Activated naive CD8-positive, alpha-beta T cell treated with anti-CD3 and anti-CD28 coated beads, Interleukin-2, amount 10 ng/mL, durations not matched to agents 7 days and 5 days (primary cell): ENCODE data around the gene CLDN17. TPM values are rescaled to one million over a fixed set of nuclear protein-coding genes. Genes with fewer than 3 reads are reported as not detected.

Experiments used
- ATAC-seq: fragments of 150-1000 bp; cut with Tn5 transposase; one replicate; pipeline ENCODE4 v1.10.0; 2021; ENCODE audit warnings: low read depth, moderate library complexity
- POLR2A ChIA-PET: fragments of 350-600 bp; sonication (Branson Sonifier 250); formaldehyde crosslinking; loops from one replicate; lab custom pipeline; 2021; ENCODE audit warnings: antibody characterized with exemption; lab: Charles Lee
- DNase-seq: peaks from one replicate; pipeline ENCODE4 v3.0.0; 2021
- H3K27ac Mint-ChIP-seq: one replicate; pipeline ENCODE4 v1.8.0; 2022; ENCODE audit warnings: mild to moderate bottlenecking, mixed read lengths
- H3K27me3 Mint-ChIP-seq: one replicate; pipeline ENCODE4 v1.8.0; 2022; ENCODE audit warnings: mild to moderate bottlenecking, moderate library complexity, mixed read lengths
- H3K36me3 Mint-ChIP-seq: one replicate; pipeline ENCODE4 v1.8.0; 2021; ENCODE audit warnings: mild to moderate bottlenecking, mixed read lengths
- H3K4me1 Mint-ChIP-seq: one replicate; pipeline ENCODE4 v1.8.0; 2021; ENCODE audit warnings: mixed read lengths
- H3K4me3 Mint-ChIP-seq: one replicate; pipeline ENCODE4 v1.8.0; 2022; ENCODE audit warnings: mild to moderate bottlenecking, moderate library complexity, mixed read lengths
- H3K9me3 Mint-ChIP-seq: one replicate; pipeline ENCODE4 v1.8.0; 2021; ENCODE audit warnings: mixed read lengths
- total RNA-seq, 2 experiments: library from RNA; stranded (reverse); gene quantifications; one replicate each; pipeline ENCODE4 v1.2.3, GENCODE V29; 2021

The CLDN17 gene
- total RNA-seq, 2 experiments from 2014 or later: not detected

DNA sequence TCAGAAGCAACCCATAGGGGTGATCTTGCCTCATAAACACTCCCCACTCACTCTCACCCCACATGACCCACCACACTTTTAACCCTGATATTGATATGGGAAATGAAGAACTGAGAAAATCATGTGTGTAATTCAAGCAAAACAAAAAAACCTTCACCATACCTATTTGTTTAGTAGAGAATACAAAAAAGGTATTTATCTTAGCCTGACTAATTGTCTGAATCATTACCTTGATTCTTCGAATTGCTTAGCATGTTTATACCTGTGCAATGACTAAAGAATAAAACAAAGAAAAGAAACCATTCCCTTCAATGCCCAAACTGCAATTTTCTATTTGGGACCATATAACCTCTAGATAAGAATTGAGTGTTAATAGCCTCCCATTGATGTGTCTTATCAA, 1.8 kb downstream of the CLDN17 start:
- H3K27ac Mint-ChIP-seq: no peak overlapping the region
- peaks cover 1% of the 10 kb centered on the region for H3K9me3 Mint-ChIP-seq
- H3K4me3 Mint-ChIP-seq: no peak overlapping the region
- H3K27me3 Mint-ChIP-seq: no peaks in the 10 kb centered on the region
- POLR2A ChIA-PET: no interaction called here
- no peaks in the 10 kb centered on the region for H3K36me3 Mint-ChIP-seq
- no peaks in the 10 kb centered on the region for H3K4me1 Mint-ChIP-seq
- DNase-seq (no peak), ATAC-seq (no peak)

DNA sequence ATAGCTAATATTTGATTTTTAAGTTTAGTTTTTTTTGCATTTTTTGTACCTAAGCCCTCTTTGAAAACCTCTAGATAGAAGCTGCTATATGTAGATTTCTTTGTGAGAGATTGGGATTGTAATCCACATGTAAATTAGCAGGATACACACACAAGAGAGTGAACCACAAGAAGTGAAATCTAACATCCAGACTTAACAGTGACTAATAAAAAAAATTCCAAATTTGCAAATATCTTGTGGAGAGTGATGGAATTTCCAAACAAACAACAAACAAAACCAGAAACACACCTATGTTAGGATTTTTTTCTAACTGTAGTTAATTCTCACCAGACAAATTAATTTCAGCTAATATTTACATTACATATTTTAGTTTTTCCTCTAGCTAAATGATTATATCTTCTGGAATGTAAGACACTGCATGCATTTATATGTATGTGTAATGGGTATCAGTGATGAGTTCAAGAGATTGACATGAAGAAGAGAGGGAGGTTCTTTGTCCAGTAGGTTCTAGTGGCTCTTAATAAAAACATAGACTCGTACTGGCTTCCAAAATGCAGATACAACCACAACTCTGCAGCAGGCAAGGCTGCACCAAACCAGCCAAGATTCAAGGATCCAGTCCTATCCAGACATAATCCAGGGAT, 12.8 kb downstream of the CLDN17 start:
- no peak overlapping the region for H3K4me3 Mint-ChIP-seq
- ATAC-seq (no peak), DNase-seq (no peak)
- H3K9me3 Mint-ChIP-seq: no peaks in the 10 kb centered on the region
- no peaks in the 10 kb centered on the region for H3K27me3 Mint-ChIP-seq
- no peak overlapping the region for H3K27ac Mint-ChIP-seq
- POLR2A ChIA-PET: no interaction called here
- H3K36me3 Mint-ChIP-seq: no peaks in the 10 kb centered on the region
- no peaks in the 10 kb centered on the region for H3K4me1 Mint-ChIP-seq

DNA sequence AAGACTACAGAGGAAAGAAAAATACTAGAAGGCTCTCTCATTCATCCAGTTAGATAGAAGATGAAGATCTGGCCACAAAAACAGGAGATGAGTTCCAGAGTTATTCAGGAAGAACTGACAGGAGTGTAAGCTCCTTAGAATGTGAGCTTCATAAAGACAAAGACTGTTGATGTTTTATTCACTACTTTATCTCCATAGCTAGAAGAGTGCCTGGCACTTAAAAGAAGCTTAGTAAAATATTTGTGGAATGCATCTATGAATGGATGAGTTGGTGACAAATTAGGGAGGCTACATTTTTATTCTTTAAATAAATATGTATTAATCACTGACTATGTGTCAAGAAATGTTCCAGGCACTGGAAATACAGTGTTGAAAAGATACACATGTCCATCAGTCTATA, 13.8 kb downstream of the CLDN17 start:
- no peak overlapping the region for H3K4me3 Mint-ChIP-seq
- ATAC-seq: no peak
- no peaks in the 10 kb centered on the region for H3K9me3 Mint-ChIP-seq
- no peaks in the 10 kb centered on the region for H3K36me3 Mint-ChIP-seq
- POLR2A ChIA-PET: no interaction called here
- H3K4me1 Mint-ChIP-seq: no peaks in the 10 kb centered on the region
- H3K27ac Mint-ChIP-seq: no peak overlapping the region
- DNase-seq: no peak
- H3K27me3 Mint-ChIP-seq: no peaks in the 10 kb centered on the region

DNA sequence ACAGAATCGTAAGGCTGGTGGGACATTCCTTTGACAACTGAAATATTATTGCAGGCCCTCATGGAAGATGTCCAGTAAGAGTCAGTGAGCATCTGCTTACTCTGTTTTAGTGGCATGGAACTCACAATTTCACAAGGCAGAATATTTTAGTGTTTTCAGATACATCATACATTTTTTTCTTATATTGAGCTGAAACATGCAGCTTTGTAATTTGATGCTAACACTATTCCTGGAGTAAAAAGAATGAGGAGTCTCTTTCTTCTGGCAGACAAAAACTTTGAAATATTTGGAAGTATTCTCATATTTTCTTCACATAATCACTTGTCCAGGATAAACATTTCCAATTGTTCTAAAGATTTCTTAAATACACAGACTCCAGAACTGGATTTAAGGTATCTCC, 17.7 kb downstream of the CLDN17 start:
- no peak for ATAC-seq
- no peaks in the 10 kb centered on the region for H3K4me1 Mint-ChIP-seq
- no peak overlapping the region for H3K27ac Mint-ChIP-seq
- no peaks in the 10 kb centered on the region for H3K27me3 Mint-ChIP-seq
- no peaks in the 10 kb centered on the region for H3K9me3 Mint-ChIP-seq
- H3K4me3 Mint-ChIP-seq: no peak overlapping the region
- H3K36me3 Mint-ChIP-seq: no peaks in the 10 kb centered on the region
- POLR2A ChIA-PET: no interaction called here
- no peak for DNase-seq

DNA sequence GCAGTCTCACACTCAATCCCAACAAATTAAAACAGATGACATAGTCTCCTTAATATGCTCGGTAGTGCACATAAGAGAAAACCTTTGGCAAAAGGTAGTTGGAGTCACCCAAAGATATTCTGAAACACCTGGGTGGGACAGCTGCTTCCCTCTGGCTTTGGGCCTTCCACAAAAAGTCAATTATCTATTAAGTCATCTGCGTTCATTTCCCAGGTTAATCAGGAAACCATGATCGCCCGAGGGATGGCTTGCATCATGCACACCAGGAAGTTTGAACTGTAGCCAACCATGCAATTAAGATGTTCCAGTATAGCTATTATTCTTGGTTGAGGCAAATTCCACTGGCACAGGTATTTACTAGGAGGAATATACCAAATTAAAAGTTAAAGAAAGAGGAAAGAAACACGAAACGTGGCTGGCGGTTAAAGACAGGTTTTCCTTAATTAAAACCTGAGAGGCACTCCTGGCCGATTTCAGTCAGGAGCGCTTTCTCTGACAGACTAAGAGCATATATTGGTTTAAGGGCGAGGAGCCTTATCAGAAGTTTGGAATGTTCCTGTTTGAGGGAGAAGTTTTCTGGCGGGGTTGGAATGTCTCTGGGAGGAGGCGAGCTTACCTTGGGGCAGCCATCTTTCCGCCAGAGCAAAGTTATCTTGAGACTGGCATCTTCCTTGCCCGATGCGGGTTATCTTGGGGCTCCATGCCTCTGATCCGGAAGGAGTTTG, 19.9 kb downstream of the CLDN17 start:
- DNase-seq (no peak), ATAC-seq (no peak)
- Mint-ChIP-seq H3K27me3 (no peaks in the 10 kb centered on the region), H3K9me3 (no peaks in the 10 kb centered on the region), H3K27ac (no peak overlapping the region), H3K4me3 (no peak overlapping the region), H3K4me1 (no peaks in the 10 kb centered on the region), H3K36me3 (no peaks in the 10 kb centered on the region)
- POLR2A ChIA-PET: no interaction called here

DNA sequence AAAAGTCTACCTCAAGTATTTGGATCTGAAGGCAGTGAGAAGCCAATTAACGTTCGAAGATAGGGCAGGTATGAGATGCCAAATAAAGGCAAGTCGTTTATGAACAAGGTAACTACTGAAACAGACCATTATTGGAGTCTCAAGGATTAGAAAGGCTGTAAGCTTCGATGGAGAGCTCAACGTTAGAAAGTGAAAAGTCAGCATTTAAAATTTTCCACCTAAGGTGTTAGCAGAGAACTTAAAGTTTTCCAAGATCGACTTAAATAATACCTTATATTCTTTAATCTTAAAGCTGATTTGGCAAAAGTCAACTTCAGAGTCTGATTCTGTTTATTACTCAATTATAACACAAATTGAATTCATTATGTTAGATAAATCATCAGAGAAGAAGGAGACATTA, 28.1 kb downstream of the CLDN17 start:
- Mint-ChIP-seq H3K4me1 (no peaks in the 10 kb centered on the region), H3K4me3 (no peak overlapping the region), H3K27ac (no peak overlapping the region), H3K9me3 (no peaks in the 10 kb centered on the region), H3K27me3 (no peaks in the 10 kb centered on the region), H3K36me3 (no peaks in the 10 kb centered on the region)
- POLR2A ChIA-PET: no interaction called here
- ATAC-seq (no peak), DNase-seq (no peak)

DNA sequence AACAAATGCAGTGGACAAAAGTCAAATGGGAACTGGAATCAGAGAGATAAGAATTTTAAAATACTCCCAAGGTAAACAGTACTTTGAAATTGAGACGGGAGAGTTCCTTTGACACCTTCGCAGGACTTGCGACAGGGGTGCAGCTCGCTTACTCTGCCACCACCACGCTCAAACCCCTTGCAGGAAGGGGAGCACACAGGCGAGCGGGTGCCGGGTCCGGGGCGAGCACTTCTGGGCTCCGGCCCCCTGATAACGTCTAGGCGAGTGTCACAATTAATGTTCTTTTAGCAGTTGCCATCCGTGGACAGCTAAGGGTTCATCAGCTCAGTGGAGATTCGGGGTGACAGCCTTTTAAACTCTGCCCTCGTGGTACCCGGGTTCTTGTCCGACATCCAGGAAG, 37.4 kb downstream of the CLDN17 start:
- no peak overlapping the region for H3K4me3 Mint-ChIP-seq
- H3K36me3 Mint-ChIP-seq: no peaks in the 10 kb centered on the region
- no peak for ATAC-seq

DNA sequence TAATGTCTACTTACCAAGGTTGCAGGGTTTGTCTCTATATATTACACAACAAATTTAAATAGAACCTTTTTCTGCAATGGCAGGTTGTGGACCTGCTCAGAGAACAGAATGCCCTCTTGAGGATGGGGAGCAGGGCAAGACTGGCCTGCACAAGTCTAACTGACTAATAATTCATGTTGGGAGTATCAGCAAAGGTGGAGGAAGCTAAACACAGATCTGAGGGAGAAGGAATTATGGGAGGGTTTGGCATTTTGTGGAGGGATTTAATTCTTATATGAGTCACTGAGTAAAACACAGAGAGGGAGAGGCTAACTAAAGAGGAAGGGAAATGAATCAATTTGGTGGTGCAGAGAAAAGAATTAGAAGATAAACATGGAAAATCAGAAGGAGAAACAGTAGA, 40.0 kb downstream of the CLDN17 start:
- Mint-ChIP-seq H3K27ac (no peak overlapping the region), H3K9me3 (peaks cover 3% of the 10 kb centered on the region), H3K36me3 (no peaks in the 10 kb centered on the region), H3K4me3 (no peak overlapping the region), H3K27me3 (peaks cover 2% of the 10 kb centered on the region), H3K4me1 (no peaks in the 10 kb centered on the region)
- ATAC-seq (no peak), DNase-seq (no peak)
- POLR2A ChIA-PET: no interaction called here

More for the DNA sequence above, 37.4 kb downstream of the CLDN17 start:
- H3K9me3 Mint-ChIP-seq: peaks cover 3% of the 10 kb centered on the region
- H3K27me3 Mint-ChIP-seq: no peaks in the 10 kb centered on the region
- H3K4me1 Mint-ChIP-seq: no peaks in the 10 kb centered on the region
- POLR2A ChIA-PET: no interaction called here
- no peak for DNase-seq
- H3K27ac Mint-ChIP-seq: no peak overlapping the region

DNA sequence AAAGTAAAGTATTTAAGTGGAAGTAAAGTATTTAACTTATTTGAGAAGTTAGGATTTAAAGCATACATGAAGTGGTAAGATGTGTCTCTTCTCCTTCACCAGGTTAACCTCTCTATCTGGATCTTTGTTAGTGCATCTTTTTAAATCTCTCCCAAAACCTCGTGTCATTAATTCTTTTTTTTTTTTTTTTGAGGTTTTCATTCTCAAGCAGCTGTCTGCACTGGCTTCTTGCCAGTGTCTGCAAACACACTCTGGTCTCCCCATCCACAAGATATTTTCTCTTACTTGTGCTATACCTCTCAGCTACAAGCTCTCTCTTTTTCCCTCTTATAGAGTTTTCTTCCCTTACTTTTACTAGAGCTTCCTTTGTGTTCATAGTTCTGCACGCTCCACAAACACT, 49.0 kb downstream of the CLDN17 start:
- no peaks in the 10 kb centered on the region for H3K9me3 Mint-ChIP-seq
- H3K36me3 Mint-ChIP-seq: no peaks in the 10 kb centered on the region
- no peaks in the 10 kb centered on the region for H3K4me1 Mint-ChIP-seq
- DNase-seq (no peak), ATAC-seq (no peak)
- POLR2A ChIA-PET: no interaction called here
- peaks cover 2% of the 10 kb centered on the region for H3K27me3 Mint-ChIP-seq
- no peak overlapping the region for H3K27ac Mint-ChIP-seq
- no peak overlapping the region for H3K4me3 Mint-ChIP-seq

DNA sequence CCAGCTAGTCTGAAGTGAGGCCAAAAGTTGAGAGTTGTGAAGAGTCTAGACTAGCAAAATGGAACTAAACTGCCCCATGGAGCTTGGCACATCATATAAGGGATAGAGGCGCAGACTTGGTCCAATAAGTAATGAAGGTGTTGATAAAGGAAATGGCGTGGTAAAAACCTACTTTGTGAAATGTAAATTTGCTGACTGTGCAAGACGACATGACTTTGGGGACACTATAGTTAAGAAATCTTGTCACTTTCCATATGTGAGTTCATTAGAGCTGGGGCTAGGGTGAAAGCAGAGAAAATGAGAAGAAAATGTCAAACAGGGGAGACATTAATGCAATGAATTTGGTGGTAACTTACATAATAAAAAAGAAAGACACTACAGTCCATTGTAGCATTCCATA, 50.1 kb downstream of the CLDN17 start:
- ATAC-seq (no peak), DNase-seq (no peak)
- POLR2A ChIA-PET: no interaction called here
- no peaks in the 10 kb centered on the region for H3K4me1 Mint-ChIP-seq
- peaks cover 2% of the 10 kb centered on the region for H3K9me3 Mint-ChIP-seq
- no peak overlapping the region for H3K27ac Mint-ChIP-seq
- H3K27me3 Mint-ChIP-seq: no peaks in the 10 kb centered on the region
- no peaks in the 10 kb centered on the region for H3K36me3 Mint-ChIP-seq
- no peak overlapping the region for H3K4me3 Mint-ChIP-seq

Other genes starting within 250 kb of the CLDN17 start
- gene GRIK1, start 226.8 kb downstream of the CLDN17 start, total RNA-seq: not detected
- not detected for gene CLDN8, start 49.3 kb upstream of the CLDN17 start, total RNA-seq
- gene KRTAP24-1, start 116.1 kb upstream of the CLDN17 start, total RNA-seq: not detected
- not detected for gene KRTAP25-1, start 122.7 kb upstream of the CLDN17 start, total RNA-seq
- not detected for gene KRTAP26-1, start 153.5 kb upstream of the CLDN17 start, total RNA-seq
- gene KRTAP27-1, start 170.9 kb upstream of the CLDN17 start, total RNA-seq: not detected
- not detected for gene KRTAP23-1, start 181.8 kb upstream of the CLDN17 start, total RNA-seq
- not detected for gene KRTAP13-2, start 205.5 kb upstream of the CLDN17 start, total RNA-seq
- gene KRTAP13-1, start 229.2 kb upstream of the CLDN17 start, total RNA-seq: not detected